DND-41 (cell line): Measurements from ENCODE around the gene TPM4.

ENCODE experiments used
- CTCF ChIP-seq: IDR thresholded peaks from 2 replicates; pipeline ENCODE4 v1.5.1; 2012; ENCODE audit warnings: borderline replicate concordance, low read length, moderate library complexity, mild to moderate bottlenecking; ENCODE audit not compliant: poor library complexity, severe bottlenecking; ENCODE audit errors: extremely low read depth
- EZH2 ChIP-seq: IDR thresholded peaks from 3 replicates; pipeline ENCODE4 v1.6.1; 2012; ENCODE audit warnings: borderline replicate concordance, low read depth, mild to moderate bottlenecking, moderate library complexity, low read length, inconsistent platforms; ENCODE audit not compliant: severe bottlenecking

- TF ChIP-seq CTCF = no peak
- no peak for TF ChIP-seq EZH2
These were observed at the start of gene TPM4 for GRCh38 chr19:16076154-16076957.
